Left hindlimb (tissue), 1 donor: Measurements from ENCODE around the gene TENM3.
"Not testable (repeated sequence)": the region's sequence is repeated elsewhere in the genome, so short reads cannot be mapped to it uniquely, and the experiment has no call there.

ENCODE experiments used
- DNase-seq: peaks from one replicate; pipeline ENCODE4 v3.0.0-alpha.2; 2018

The TENM3 gene

DNA sequence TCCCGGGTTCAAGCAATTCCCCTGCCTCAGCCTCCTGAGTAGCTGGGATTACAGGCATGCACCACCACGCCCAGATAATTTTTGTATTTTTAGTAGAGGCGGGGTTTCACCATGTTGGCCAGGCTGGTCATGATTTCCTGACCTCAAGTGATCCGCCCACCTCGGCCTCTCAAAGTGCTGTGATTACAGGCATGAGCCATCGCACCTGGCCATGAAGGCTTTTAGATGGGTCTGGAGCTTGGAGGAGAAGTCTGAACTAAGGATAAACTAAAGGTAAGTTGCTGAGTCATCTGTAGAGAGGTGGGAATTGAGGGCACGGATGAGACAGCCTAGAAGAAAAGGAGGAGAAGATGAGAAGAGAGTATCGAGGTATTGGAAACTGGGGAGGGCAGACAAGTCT is at the start of gene TENM3:
TENM3 (plus strand) TSS at position 199 of the 400 bp plus-strand sequence. CDS start 80,619 bp downstream, outside the sequence.
- DNase-seq: not testable (repeated sequence)

DNA sequence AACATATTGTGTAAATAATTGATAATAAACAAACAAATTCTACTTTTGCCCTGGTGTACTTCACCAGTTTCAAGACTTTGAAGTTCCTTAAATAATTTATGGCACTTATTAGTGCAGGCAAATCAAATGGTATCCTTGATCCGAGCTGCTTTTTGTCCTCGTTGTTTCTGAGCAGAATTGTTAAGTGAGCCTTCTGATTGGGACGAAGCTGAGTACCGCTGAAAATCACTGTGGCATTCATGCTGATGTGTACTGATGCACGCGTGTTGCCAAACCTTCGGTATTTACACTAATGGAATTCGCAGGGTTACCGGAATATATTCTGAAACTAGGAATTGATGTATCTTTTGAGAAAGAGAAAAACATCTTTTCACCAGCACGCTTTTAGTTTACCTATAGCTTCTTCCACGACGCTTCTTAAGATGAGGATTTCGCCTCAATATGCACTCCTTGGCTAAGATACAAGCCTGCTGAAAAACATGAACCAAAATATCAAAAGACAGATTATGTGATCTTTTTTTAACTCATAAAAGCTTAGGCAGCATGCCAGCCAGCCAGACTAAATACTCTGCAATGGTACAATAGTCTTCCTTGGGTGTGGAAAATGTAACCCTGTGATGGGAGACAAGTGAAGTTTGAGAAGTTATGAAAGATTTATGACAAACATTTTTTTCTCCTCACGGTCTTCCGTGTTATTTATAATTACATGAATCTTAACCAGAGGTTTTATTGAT is 48.9 kb upstream of the TENM3 start:
- DNase-seq: no peak

DNA sequence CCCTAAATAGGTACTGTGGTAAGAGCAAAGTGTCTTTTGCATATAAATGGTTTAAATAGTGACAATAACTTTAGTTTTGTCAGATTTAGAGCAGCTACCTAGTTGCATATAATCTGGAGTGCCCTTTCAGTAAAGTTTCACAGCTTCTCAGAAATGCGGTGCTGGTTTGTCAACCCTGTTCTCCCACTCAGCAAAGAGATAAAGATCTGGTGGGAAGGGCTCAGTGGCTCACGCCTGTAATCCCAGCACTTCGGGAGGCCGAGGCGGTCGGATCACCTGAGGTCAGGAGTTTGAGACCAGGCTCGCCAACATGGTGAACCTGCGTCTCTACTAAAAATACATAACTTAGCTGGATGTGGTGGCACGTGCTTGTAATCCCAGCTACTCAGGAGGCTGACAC is 45.6 kb upstream of the TENM3 start:
- no peak for DNase-seq

DNA sequence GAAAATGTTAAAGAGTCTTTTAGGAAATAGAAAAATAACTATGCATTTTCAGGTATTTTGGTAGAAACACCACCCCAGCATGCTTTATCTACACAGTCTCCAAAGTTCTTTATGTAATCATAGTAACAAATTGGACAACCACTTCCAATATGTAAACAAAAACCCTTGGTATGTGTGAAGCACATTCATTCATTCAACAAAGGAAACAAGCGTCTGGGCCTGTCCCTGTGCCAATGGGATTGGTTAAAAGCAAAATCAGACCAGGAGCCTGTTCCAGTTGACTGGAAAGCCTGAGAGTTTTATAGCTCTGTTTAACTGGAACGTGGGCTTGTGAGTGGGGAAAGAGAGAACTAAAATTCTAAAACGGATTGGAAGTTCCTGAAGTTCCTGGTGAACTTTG is 41.3 kb upstream of the TENM3 start:
- no peak for DNase-seq

DNA sequence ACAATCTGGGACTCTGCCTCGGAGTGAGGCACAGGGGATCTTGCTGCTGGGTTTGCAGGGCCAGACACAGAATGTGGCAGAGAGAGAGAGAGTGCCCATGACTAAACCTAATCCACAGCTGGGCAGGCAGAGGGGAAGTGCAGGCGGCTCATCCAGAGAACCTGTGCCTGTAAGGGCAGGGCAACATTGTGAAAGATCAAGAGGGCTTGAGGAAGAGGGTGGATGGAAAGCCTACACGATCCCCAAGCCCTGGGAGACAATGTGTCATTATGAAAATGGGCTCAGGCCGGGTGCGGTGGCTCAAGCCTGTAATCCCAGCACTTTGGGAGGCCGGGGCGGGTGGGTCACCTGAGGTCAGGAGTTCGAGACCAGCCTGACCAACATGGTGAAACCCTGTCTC is 40.6 kb upstream of the TENM3 start:
- DNase-seq: no peak

DNA sequence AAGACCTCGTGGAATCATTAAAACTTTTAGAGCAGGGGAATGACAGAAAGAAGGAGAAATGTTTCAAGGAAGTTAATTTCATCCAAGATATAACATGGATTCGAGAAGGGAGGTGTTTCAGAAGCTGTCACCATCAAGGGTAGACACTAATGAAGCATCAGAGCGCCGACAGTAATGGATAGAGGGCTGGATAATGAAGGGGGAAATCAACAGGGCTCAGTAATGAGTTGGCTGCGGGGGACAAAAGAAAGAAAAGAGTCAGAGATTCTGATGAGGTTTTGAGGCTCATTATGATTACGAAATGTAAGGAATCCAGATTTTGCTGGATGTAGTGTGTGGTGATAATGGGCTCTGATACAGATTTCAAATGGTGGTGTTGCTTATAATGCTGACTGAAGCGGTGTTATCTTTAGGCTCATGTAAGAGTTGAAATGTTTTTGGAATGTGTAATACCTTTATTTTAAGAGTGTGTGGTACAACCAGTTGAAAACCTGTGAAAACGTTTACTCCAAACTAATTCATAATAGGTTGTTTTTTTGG is 39.3 kb upstream of the TENM3 start:
- DNase-seq: no peak

DNA sequence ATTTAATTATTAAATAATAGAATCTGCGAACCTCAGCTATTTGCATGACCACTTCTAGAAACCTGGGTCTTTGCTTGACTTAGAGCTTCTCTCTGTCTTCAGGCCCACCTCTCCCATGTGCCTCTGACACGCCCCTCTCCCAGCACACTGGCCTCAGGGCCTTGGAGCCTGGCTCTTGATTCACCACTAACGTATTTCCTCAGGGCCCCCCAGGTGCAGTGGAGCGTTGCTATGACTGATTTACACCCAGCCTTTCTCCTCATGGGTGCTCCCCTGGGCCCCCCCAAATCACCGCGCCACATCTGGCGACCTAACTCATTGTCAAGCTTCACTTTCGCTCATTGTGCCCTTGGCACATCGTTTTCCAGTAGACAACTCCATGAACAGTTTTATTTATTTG is 37.9 kb upstream of the TENM3 start:
- DNase-seq: no peak

DNA sequence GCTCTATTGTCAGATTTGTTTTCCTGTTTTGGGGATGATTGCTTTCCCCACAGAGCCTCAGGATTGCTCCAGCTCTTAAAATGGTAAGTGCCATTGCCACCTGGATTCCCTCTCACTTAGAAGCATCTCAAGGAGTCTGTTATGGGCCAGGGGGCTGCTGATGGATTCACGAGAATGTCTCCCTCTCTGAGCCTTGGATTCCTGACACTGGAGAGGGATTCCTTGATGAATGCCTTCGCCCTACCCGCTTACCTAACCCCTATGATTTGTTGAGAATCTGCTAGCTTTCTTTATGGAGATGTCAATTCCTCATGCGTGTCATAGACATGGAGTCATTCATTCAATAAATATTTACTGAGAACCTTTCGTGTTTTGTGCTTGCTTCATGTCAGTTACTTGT is 36.9 kb upstream of the TENM3 start:
- DNase-seq: no peak

DNA sequence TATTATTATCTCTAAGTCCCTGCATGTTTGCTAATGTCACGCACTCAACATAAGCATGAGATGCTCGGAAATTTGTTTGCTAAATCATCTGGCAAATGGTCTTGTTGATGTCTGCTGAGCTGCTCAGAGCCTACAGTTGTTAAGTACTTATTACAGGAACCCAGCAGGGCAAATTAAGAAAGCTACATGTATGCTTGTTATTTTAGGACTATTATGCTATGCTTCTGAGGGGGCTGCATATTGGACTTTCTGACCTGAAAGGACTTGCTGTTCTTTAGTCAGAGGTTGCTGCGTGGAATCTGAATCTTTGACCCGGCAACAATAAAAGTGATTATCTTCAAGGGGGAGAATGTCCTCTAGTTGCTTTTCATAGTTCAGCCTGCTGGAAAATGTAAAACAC is 36.3 kb upstream of the TENM3 start:
- DNase-seq: no peak

DNA sequence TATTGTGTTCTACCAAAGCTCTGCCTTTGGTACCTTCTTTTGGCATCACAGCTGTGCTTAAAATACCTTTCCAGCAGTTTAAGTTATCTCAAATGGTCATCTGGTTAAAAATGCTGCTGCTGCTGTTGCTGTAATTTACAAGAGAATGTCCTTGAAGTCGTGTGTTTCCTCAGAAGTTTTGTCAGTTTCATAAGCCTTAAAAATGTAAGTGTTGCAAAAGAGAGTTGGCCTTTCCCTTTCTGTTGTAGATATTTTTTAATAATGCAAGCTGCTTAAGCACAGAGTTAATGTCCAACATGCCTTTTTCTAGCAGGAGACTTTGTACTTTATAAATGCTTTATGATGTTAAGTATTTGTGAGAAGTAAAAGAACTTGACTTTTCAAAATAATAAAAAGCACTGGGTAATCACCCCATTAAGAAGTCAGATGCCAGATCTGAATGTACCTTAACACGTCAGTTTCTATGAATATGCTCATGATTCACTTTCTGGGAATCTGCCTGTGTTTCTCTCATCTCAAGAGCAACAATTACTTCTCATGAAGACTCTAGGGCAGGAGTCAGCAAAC is 35.3 kb upstream of the TENM3 start:
- DNase-seq: no peak

DNA sequence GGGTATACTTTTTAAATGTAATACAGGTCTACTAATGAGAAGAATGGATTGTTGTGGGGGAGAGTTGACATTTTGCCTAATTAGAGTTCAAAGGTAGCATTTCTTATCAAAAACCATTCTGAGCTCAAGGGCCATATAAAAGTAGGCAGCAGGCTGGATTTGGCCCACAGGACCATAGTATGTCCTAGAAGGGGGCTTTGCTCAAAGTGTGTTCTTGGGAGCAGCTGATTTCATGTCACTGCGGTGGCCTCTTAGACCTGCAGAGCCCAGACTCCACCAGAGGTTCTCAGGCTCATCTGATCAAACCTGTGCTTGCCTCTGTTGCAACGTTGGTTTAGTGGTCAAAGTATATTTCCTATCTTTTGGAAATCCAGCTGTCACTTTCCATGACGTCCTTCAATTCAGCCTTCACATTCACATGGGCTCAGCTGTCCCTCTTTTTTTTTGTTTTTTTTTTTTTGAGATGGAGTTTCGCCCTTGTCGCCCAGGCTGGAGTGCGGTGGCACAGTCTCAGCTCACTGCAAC is 34.6 kb upstream of the TENM3 start:
- no peak for DNase-seq

DNA sequence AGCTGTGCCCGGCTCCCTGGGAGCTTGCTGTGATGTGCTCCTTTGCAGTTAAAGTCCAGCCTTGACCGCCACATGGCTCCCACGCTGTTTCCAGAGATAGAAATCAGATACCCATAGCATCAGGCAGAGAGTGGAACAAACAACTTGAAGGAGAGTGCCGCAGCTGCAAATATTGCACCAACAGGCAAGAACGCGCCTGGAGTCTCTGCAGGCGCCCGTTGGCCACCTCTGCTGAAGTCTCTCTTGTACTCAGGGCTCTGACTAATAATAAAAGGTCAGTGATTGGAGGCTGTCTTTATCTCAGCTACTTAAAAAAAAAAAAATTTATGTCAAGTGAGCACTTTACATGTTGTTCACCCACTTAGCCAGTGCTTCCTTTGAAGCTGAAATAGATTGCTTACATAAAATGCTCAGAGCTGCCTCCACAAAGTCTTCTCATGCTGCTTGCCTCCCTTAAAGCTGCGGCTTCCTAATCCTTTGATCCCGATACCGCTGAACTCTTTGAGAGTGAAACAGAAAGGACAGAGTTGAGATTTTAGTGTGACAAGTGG is 30.9 kb upstream of the TENM3 start:
- DNase-seq: peak; percentile 34

DNA sequence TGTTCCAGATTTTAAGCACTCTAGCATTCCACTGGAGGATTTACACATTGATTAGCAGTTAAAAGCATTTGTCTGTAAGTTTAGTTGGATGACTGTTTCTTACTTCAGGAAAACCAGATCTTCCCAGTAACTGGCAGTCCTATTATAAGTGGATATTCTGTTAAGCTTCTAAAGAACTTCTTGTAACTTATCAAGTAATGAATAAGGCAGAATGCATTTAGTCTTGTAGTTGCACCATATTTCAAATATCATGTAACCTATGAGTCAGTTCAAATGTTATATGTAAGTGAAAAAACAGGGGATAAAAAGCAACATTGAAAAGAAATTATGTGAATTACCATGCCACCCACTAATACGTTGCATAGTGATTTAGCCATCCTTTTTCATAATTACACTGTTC is 30.2 kb upstream of the TENM3 start:
- DNase-seq: no peak

DNA sequence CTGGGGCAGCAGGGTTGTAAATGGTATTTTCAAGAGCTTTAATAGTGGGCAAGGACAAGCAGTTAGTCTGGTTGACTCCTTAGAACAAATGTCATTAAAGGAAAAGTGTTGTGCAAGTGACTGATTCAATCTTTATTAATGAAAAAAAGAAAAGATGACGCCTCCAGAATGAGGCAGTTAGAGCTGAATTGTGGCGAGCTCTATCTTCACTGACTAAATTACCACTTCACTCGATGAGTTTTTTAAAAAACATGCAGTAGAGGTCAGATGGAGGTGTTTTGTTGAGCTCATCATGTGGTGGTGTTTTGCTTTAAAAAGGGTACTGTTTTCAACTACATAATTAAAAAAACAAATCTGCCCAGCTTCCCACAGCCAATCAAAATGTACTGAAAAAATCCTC is 28.1 kb upstream of the TENM3 start:
- DNase-seq: no peak

DNA sequence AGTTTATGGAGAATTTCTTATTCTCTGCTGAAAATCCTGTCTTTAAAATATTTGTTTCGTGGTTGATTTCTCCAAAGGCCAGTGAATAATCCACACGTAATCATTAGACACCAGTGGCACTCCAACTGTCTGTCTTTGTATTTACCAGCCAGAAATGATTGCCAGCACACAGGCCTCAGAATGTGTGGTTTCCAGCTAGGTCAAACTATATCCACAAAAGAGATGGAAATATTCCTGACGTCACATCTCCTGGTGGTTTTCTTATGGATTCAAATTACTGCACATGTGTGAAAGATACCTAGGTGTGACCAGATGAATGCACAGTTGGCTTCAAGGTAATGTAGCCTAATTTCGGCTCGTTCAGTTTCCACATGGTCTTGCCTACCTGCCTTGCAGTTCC is 27.2 kb upstream of the TENM3 start:
- no peak for DNase-seq

DNA sequence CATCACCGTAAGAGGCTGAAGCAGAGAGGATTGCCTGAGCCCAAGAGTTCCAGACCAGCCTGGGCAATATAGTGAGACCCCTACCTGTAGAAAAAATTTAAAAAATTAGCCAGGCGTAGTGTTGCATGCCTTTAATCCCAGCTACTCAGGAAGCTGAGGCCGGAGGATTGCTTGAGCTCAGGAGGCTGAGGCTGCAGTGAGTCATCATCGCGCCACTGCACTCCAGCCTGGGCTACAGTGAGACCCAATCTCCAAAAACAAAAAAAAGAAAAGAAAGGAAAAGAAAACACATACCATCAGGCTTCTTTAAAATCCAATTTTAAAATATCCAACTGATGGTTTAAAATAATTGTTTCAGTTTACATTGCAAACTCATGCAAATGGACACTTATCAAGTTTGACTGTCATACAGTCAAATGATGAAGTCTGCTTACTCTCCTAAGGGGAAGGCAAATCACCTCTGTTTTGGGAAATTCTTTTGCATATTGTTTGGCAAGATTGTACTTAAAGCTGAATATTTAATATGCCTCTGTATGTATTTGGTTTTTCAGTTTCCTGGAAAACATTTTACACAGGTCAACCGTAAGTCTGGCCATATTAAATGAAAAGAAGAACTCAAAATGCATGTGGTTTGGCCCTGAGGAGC is 23.7 kb upstream of the TENM3 start:
- DNase-seq: no peak

DNA sequence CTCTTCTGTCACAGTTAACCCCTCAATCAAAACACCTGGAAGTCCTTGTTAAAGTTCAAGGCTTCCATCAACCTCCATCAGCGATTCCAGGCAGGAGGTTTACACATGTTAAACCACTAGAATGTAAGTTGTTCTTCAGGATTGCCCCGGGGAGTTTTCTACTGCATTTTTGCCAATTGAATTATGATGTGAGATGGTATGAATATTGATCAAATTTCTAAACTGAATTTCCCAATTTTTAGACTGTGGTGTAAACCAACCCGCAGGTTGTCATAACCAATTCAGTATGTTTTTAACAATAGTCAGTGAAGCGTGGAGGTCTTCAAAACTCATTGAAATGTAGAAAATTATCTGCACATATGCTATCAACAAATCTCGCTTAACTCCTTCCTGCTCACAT is 21.2 kb upstream of the TENM3 start:
- DNase-seq: no peak

DNA sequence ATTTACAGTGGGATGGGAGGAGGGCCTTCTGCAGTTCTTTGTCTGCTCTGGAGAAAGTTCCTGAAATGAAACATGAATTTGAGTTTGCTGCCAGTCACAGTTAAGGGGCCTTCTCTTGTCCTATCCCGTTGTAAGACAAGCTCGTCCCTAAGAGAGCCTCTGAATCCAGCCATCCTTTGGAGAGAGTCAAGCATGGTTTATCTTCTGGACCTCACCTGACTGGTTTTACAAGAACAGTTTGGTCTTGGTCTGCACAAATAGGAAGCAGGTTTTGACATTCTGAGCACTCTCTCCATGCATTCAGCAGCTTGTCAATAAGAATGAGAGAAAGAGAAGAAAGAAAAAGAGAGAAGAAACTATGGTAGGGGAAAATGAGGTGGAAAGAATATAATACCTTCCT is 20.4 kb upstream of the TENM3 start:
- no peak for DNase-seq

DNA sequence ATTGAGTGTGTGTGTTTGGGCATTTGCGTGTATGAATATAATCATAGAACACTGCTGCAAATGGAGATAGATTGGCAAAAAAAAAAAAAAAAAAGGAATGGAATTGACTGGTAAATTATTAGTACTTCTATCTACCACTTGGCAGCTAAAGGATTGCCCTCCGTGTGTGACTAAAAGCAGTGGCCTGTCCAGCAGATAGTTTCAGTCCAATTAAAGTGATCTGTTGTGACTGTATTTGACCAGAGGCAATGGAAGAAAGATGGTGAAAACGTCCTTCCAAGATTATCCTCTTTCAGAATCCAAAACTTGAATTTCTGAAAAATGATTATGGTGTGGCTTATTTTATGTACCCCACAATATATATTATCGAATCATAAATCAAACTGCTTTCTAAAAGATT is 19.5 kb upstream of the TENM3 start:
- no peak for DNase-seq

DNA sequence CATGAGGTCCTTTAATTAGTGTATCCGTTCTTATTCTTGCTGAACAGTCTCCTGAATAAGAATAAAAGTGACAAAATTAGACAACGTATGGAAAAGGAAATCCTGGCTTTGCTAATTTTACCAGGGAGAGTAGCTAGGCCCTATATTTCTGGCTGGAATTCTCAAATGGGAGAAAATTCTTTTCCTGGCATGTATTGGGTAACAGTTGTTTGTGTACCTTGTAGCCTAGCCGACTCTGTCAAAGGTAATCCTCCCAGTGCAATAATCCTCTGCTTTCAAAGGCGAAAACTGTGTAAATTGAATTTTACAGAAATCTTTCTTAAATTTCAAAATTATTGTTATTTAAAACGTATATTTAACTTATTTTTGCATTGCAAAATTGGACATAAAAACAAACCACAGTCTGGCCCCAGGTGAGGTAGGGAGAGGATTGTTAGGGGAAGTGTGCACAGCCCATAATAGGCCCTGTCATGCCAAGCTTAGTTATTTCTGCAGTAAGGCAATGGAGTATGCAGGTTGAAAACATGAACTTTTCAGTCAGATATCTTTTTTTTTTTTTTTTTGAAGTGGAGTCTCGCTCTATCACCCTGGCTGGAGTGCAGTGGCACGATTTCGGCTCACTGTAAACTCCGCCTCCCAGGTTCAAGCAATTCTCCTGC is 18.9 kb upstream of the TENM3 start:
- no peak for DNase-seq

DNA sequence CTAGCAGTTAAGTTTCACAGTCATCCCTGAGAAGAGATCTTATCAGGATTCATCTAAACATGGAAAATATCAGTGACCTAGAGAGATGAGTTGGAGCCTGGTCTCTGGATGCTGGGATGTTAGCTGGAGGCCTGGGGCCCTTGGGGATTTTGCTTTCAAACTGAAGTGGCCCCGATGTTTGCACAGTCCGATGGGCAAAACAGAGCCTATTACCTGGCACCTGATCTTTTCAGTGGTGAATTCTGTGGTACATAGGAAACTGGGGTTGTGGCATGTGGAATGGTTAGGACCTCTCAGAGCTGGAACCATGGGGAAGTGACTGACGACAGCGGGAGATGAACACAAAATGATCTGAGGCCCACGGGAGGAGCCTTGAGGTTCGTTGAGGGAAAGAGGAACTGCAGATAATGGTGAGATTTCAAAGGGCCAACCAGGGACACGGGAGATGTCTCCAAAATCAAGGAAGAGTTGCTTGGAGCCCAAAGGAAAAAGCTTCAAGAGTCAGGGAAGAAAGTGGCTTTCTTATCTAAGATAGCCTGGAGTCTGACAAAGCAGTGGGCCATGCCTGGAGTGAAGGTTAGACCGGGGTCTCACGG is 17.8 kb upstream of the TENM3 start:
- no peak for DNase-seq

DNA sequence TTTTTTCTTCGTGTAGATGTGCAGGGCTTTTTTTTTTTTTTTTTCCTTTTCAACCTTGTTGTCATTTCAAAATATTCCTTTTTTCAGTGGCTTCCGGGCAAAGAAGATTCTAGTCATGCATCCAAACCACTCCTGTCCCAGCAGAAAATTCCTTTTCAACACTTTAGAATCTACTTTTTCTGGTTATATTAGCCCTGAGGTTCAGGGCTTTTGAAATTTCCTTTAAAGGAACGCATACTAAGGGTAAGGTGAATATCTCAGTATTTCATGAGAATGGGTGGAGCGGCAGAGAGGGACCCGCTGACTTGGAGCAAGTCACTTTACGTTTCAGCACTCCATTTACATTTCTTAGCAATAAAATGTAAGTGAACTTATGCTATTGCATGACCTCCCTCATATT is 15.6 kb upstream of the TENM3 start:
- no peak for DNase-seq
